Measurements from ENCODE around the gene CUX1.

- TF ChIP-seq NFYA (IDR thresholded peaks at IDR 0.05; ENCODE audit: borderline replicate concordance, low read depth, low read length) (no peak), POU2F2 (IDR thresholded peaks at IDR 0.05; ENCODE audit: borderline replicate concordance, low read depth, low read length) (no peak), GABPA (IDR thresholded peaks at IDR 0.05; ENCODE audit: low read depth) (no peak), CTCF (IDR thresholded peaks at IDR 0.05 in 2 of 3, conservative IDR thresholded peaks at IDR 0.05 in 1 of 3; ENCODE audit: control insufficient read depth in 2 of 3, extremely low read depth in 1 of 3, insufficient read depth in 1 of 3, low read depth in 3 of 3, low read length in 3 of 3) (no peak), POLR2A (IDR thresholded peaks at IDR 0.05; ENCODE audit: low read depth, low read length) (no peak), CUX1 (IDR thresholded peaks at IDR 0.05; ENCODE audit: insufficient replicate concordance, low read depth, low read length) (no peak), CBX5 (IDR thresholded peaks at IDR 0.05; ENCODE audit: low read depth) (no peak)
Measured at GRCh38 chr7:102214477-102215072, 397.1 kb downstream of the CUX1 start.
